K562 (cell line): ENCODE data around the gene AADAC. TPM values are rescaled to one million over a fixed set of nuclear protein-coding genes. Genes with fewer than 3 reads are reported as not detected.

Source experiments
- BACH1 ChIP-seq: fragments of 200-800 bp; sonication (Bioruptor generic); IDR thresholded peaks from 2 replicates; pipeline ENCODE4 v1.6.1; 2016; ENCODE audit warnings: missing genetic modification characterization, missing compliant biosample characterization
- BRF1 ChIP-seq: IDR thresholded peaks from 3 replicates; pipeline ENCODE4 v1.6.1; 2011; ENCODE audit warnings: borderline replicate concordance, mild to moderate bottlenecking; ENCODE audit not compliant: insufficient read length; ENCODE audit errors: extremely low read depth
- CHD1 ChIP-seq: fragments of 200-600 bp; sonication (generic); IDR thresholded peaks from one replicate; pipeline ENCODE4 v1.6.1; 2012; ENCODE audit warnings: mild to moderate bottlenecking, moderate library complexity, low read length, inconsistent platforms
- ERF ChIP-seq: fragments of 450-650 bp; formaldehyde crosslinking; IDR thresholded peaks from 2 replicates; pipeline ENCODE4 v1.4.0; 2020; ENCODE audit warnings: mild to moderate bottlenecking, mixed read lengths
- GTF2E2 ChIP-seq: fragments of 200-800 bp; sonication (Bioruptor generic); IDR thresholded peaks from 2 replicates; pipeline ENCODE4 v1.6.1; 2016; ENCODE audit warnings: missing genetic modification characterization, missing compliant biosample characterization
- LARP7 ChIP-seq: fragments of 450-650 bp; IDR thresholded peaks from 2 replicates; pipeline ENCODE4 v1.6.1; 2016
- MXI1 ChIP-seq: IDR thresholded peaks from 2 replicates; pipeline ENCODE4 v1.6.1; 2011; ENCODE audit warnings: low read depth, mild to moderate bottlenecking, improper control_type of control experiment, low read length
- WHSC1 ChIP-seq: IDR thresholded peaks from one replicate; pipeline ENCODE4 v1.6.1; 2012; ENCODE audit warnings: low read length, control low read depth, inconsistent platforms
- ZNF316 ChIP-seq: fragments of 450-650 bp; IDR thresholded peaks from 2 replicates; pipeline ENCODE4 v1.6.1; 2016
- ZNF384 ChIP-seq: IDR thresholded peaks from 2 replicates; pipeline ENCODE4 v1.6.1; 2012; ENCODE audit warnings: low read depth, low read length, improper control_type of control experiment
- ZNF507 ChIP-seq: conservative IDR thresholded peaks from 2 replicates; pipeline ENCODE4 v1.6.1; 2017; ENCODE audit warnings: missing genetic modification characterization, missing compliant biosample characterization
- ZNF696 ChIP-seq: fragments of 250-450 bp; sonication (Bioruptor Pico); conservative IDR thresholded peaks from 2 replicates; pipeline ENCODE4 v1.4.0; 2020; ENCODE audit warnings: mild to moderate bottlenecking, moderate library complexity
- ZNF77 ChIP-seq: fragments of 250-450 bp; sonication (Bioruptor Pico); IDR thresholded peaks from 2 replicates; pipeline ENCODE4 v1.5.0; 2020
- polyA plus RNA-seq, 8 experiments: library from polyadenylated mRNA; depleted of rRNA in 4 of 8; stranded (reverse) in 5 of 8; unstranded in 3 of 8; fragments of >200 nt; fragmentation: Nextera tagmentation in 2 of 8; fragmentation: Illumina TruSeq in 1 of 8; extraction: Ambion mirVana in 2 of 8; extraction: Trizol in 1 of 8; gene quantifications; 2 replicates each; pipeline versions ENCODE4 v1.2.1 to v1.2.3, GENCODE V29; 2011 to 2014; ENCODE audit warnings: inconsistent platforms in 1 of 8, missing spikeins in 1 of 8
- total RNA-seq, 7 experiments: library from RNA; depleted of rRNA in 6 of 7; stranded (reverse); fragments of >200 nt in 6 of 7; fragmentation: Illumina TruSeq in 2 of 7; extraction: Trizol in 2 of 7; gene quantifications; 2 replicates each; pipeline versions ENCODE4 v1.2.1 to v1.2.3, GENCODE V29; 2011 to 2021; ENCODE audit warnings: low replicate concordance in 1 of 7
- TF ChIP-seq, protein P1 (sequence below): fragments of 250-450 bp; sonication (Bioruptor Pico); IDR thresholded peaks from 2 replicates; pipeline ENCODE4 v1.8.0; 2022; ENCODE audit warnings: moderate library complexity, mild to moderate bottlenecking, inconsistent platforms
- TF ChIP-seq, protein P2 (sequence below), 2 experiments: fragments of 450-650 bp; IDR thresholded peaks; 2 replicates each; pipeline ENCODE4 v1.6.1; 2016
- TF ChIP-seq, protein P3 (sequence below): sonication (generic); formaldehyde crosslinking; IDR thresholded peaks from 2 replicates; pipeline ENCODE4 v1.8.0; 2022; ENCODE audit warnings: mild to moderate bottlenecking, missing genetic modification reagents, borderline replicate concordance
- TF ChIP-seq, protein P4 (sequence below): fragments of 250-450 bp; sonication (Bioruptor Pico); IDR thresholded peaks from 2 replicates; pipeline ENCODE4 v1.4.0; 2020; ENCODE audit warnings: mild to moderate bottlenecking, moderate library complexity
- TF ChIP-seq, protein P5 (sequence below): fragments of 250-450 bp; sonication (Bioruptor Pico); IDR thresholded peaks from 2 replicates; pipeline ENCODE4 v1.5.0; 2021
- TF ChIP-seq, protein P6 (sequence below): fragments of 450-650 bp; formaldehyde crosslinking; IDR thresholded peaks from 2 replicates; pipeline ENCODE4 v1.4.0; 2020; ENCODE audit warnings: mild to moderate bottlenecking, mixed read lengths

AADAC gene
- total and polyA plus RNA-seq, 9 of the 15 experiments (the other 6 are each of a cell fraction or from before 2014, with no cell fraction given) = 0.47 TPM; not detected in 8

DNA sequence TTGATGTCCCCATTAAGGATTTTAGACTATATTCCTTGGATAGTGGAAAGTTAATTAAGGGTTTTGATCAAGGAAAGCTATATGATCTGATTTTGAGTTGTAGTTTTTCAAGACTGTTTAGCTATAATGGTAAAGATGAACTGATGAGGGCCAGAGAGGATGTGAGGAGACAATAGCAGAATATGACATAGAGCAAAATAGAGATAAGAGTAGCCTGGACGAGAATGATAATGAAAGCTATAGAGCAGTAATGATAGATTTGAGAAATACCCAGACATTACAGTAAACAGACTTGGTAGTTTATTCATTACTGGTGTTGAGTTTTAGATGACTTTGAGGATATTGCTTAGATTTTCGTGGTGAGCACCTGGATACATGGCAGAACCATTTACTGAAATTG is 63.4 kb downstream of the AADAC start (continued):
- TF ChIP-seq, protein P1, sequence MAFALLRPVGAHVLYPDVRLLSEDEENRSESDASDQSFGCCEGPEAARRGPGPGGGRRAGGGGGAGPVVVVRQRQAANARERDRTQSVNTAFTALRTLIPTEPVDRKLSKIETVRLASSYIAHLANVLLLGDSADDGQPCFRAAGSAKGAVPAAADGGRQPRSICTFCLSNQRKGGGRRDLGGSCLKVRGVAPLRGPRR = no peak
- no peak for TF ChIP-seq GTF2E2
- TF ChIP-seq, protein P2, sequence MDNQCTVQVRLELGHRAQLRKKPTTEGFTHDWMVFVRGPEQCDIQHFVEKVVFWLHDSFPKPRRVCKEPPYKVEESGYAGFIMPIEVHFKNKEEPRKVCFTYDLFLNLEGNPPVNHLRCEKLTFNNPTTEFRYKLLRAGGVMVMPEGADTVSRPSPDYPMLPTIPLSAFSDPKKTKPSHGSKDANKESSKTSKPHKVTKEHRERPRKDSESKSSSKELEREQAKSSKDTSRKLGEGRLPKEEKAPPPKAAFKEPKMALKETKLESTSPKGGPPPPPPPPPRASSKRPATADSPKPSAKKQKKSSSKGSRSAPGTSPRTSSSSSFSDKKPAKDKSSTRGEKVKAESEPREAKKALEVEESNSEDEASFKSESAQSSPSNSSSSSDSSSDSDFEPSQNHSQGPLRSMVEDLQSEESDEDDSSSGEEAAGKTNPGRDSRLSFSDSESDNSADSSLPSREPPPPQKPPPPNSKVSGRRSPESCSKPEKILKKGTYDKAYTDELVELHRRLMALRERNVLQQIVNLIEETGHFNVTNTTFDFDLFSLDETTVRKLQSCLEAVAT (IDR thresholded peaks at IDR 0.05) = no peak
- no peak for TF ChIP-seq BRF1
- TF ChIP-seq, protein P3, sequence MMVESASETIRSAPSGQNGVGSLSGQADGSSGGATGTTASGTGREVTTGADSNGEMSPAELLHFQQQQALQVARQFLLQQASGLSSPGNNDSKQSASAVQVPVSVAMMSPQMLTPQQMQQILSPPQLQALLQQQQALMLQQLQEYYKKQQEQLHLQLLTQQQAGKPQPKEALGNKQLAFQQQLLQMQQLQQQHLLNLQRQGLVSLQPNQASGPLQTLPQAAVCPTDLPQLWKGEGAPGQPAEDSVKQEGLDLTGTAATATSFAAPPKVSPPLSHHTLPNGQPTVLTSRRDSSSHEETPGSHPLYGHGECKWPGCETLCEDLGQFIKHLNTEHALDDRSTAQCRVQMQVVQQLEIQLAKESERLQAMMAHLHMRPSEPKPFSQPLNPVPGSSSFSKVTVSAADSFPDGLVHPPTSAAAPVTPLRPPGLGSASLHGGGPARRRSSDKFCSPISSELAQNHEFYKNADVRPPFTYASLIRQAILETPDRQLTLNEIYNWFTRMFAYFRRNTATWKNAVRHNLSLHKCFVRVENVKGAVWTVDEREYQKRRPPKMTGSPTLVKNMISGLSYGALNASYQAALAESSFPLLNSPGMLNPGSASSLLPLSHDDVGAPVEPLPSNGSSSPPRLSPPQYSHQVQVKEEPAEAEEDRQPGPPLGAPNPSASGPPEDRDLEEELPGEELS (CRISPR knock-in tag) = no peak
- no peak for TF ChIP-seq BACH1 (tag)
- no peak for TF ChIP-seq ZNF696
- TF ChIP-seq MXI1 = no peak
- TF ChIP-seq CHD1 = no peak
- no peak for TF ChIP-seq LARP7
- TF ChIP-seq WHSC1 = no peak
- TF ChIP-seq, protein P4, sequence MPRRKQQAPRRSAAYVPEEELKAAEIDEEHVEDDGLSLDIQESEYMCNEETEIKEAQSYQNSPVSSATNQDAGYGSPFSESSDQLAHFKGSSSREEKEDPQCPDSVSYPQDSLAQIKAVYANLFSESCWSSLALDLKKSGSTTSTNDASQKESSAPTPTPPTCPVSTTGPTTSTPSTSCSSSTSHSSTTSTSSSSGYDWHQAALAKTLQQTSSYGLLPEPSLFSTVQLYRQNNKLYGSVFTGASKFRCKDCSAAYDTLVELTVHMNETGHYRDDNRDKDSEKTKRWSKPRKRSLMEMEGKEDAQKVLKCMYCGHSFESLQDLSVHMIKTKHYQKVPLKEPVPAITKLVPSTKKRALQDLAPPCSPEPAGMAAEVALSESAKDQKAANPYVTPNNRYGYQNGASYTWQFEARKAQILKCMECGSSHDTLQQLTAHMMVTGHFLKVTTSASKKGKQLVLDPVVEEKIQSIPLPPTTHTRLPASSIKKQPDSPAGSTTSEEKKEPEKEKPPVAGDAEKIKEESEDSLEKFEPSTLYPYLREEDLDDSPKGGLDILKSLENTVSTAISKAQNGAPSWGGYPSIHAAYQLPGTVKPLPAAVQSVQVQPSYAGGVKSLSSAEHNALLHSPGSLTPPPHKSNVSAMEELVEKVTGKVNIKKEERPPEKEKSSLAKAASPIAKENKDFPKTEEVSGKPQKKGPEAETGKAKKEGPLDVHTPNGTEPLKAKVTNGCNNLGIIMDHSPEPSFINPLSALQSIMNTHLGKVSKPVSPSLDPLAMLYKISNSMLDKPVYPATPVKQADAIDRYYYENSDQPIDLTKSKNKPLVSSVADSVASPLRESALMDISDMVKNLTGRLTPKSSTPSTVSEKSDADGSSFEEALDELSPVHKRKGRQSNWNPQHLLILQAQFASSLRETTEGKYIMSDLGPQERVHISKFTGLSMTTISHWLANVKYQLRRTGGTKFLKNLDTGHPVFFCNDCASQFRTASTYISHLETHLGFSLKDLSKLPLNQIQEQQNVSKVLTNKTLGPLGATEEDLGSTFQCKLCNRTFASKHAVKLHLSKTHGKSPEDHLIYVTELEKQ (CRISPR knock-in tag) = no peak
- TF ChIP-seq ZNF507 = no peak
- TF ChIP-seq, protein P5, sequence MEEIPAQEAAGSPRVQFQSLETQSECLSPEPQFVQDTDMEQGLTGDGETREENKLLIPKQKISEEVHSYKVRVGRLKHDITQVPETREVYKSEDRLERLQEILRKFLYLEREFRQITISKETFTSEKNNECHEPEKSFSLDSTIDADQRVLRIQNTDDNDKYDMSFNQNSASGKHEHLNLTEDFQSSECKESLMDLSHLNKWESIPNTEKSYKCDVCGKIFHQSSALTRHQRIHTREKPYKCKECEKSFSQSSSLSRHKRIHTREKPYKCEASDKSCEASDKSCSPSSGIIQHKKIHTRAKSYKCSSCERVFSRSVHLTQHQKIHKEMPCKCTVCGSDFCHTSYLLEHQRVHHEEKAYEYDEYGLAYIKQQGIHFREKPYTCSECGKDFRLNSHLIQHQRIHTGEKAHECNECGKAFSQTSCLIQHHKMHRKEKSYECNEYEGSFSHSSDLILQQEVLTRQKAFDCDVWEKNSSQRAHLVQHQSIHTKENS (CRISPR knock-in tag) = no peak
- TF ChIP-seq ZNF384 = no peak
- TF ChIP-seq, protein P6, sequence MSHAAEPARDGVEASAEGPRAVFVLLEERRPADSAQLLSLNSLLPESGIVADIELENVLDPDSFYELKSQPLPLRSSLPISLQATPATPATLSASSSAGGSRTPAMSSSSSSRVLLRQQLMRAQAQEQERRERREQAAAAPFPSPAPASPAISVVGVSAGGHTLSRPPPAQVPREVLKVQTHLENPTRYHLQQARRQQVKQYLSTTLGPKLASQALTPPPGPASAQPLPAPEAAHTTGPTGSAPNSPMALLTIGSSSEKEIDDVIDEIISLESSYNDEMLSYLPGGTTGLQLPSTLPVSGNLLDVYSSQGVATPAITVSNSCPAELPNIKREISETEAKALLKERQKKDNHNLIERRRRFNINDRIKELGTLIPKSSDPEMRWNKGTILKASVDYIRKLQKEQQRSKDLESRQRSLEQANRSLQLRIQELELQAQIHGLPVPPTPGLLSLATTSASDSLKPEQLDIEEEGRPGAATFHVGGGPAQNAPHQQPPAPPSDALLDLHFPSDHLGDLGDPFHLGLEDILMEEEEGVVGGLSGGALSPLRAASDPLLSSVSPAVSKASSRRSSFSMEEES (CRISPR knock-in tag) = no peak
- TF ChIP-seq ZNF77 (CRISPR knock-in tag) = no peak
- no peak for TF ChIP-seq ZNF316
- no peak for TF ChIP-seq ERF (CRISPR knock-in tag)
